Choroid plexus epithelial cell (primary cell): ENCODE results near the gene SLC26A2.

Experiments
- DNase-seq: peaks from one replicate; pipeline ENCODE4 v3.0.0-alpha.2; 2010; ENCODE audit warnings: low read depth
- H3K4me3 ChIP-seq: 2 replicates; pipeline ENCODE4 v1.5.1; 2011; ENCODE audit warnings: low read depth, mild to moderate bottlenecking, control low read depth, low read length, moderate library complexity
- TF ChIP-seq, protein P1 (sequence below): conservative IDR thresholded peaks from 2 replicates; pipeline ENCODE4 v1.5.1; 2011; ENCODE audit warnings: low read depth, mild to moderate bottlenecking, control low read depth, inconsistent platforms, low read length, moderate library complexity

The SLC26A2 gene

GRCh38 chr5:149979896-149980295 lies 19.3 kb downstream of the SLC26A2 start:
- no peak overlapping the region for H3K4me3 ChIP-seq
- TF ChIP-seq, protein P1, sequence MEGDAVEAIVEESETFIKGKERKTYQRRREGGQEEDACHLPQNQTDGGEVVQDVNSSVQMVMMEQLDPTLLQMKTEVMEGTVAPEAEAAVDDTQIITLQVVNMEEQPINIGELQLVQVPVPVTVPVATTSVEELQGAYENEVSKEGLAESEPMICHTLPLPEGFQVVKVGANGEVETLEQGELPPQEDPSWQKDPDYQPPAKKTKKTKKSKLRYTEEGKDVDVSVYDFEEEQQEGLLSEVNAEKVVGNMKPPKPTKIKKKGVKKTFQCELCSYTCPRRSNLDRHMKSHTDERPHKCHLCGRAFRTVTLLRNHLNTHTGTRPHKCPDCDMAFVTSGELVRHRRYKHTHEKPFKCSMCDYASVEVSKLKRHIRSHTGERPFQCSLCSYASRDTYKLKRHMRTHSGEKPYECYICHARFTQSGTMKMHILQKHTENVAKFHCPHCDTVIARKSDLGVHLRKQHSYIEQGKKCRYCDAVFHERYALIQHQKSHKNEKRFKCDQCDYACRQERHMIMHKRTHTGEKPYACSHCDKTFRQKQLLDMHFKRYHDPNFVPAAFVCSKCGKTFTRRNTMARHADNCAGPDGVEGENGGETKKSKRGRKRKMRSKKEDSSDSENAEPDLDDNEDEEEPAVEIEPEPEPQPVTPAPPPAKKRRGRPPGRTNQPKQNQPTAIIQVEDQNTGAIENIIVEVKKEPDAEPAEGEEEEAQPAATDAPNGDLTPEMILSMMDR = no peak
- no peak for DNase-seq

GRCh38 chr5:149981206-149981605 lies 20.6 kb downstream of the SLC26A2 start:
- no peak for DNase-seq
- TF ChIP-seq, protein P1 = no peak
- H3K4me3 ChIP-seq = no peak overlapping the region

GRCh38 chr5:149982505-149982904 lies 21.9 kb downstream of the SLC26A2 start:
- DNase-seq = no peak
- TF ChIP-seq, protein P1 = no peak
- no peak overlapping the region for H3K4me3 ChIP-seq

GRCh38 chr5:149988126-149988525 lies 27.6 kb downstream of the SLC26A2 start:
- DNase-seq = no peak
- TF ChIP-seq, protein P1 = no peak
- H3K4me3 ChIP-seq = no peak overlapping the region

GRCh38 chr5:149990518-149991376 lies 30.2 kb downstream of the SLC26A2 start:
- TF ChIP-seq, protein P1 = peak; percentile 95
- peak; percentile 88 for DNase-seq
- no peak overlapping the region for H3K4me3 ChIP-seq

GRCh38 chr5:149993471-149993870 lies 32.9 kb downstream of the SLC26A2 start:
- TF ChIP-seq, protein P1 = no peak
- H3K4me3 ChIP-seq = no peak overlapping the region
- DNase-seq = no peak
